ENCODE results near the gene DDOST. TPM values are rescaled to one million over a fixed set of nuclear protein-coding genes. Genes with fewer than 3 reads are reported as not detected.

Gene DDOST
- total RNA-seq, 2 experiments from 2014 or later: 137 to 170 TPM

DNA sequence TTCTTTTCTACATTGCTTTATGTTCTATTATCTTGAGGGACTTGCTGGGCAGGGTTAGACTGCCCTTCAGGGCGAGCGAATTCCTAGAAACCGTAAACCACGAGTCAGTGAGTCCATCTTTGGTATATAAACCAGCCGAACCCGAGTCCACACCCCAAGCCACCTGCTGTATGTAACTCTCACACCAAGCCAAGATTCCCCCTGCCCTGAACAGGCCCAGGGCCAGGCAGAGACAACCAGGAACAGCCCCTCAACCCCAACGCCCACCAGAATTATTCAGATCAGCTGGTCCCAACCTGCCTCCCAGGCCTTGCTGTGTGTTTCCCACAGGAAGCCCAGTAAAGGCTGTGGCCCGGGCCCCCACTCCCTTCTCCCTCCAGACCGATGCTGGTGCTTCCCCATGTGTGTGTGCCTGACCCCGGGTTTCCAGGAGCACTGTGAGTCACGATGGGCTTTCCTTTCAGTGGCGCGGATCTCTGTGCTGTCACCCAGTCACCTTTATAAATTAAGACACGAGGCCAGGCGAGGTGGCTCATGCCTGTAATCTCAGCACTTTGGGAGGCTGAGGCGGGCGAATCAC lies 39.6 kb upstream of the DDOST start:
- H3K9me3 Mint-ChIP-seq (ENCODE audit: low read depth): no peaks in the 10 kb centered on the region
- CTCF ChIA-PET: interaction anchor here (4.7 kb wide), 1 partner anchor 495 kb away, joined by 52 read pairs; no protein-coding TSS in a partner anchor
- no peaks in the 10 kb centered on the region for H3K36me3 Mint-ChIP-seq
- no peak for DNase-seq
- no peak overlapping the region for H3K27ac Mint-ChIP-seq
- ATAC-seq: no peak
- H3K27me3 Mint-ChIP-seq: peaks cover 3% of the 10 kb centered on the region
- H3K4me3 Mint-ChIP-seq: no peak overlapping the region
- peaks cover 6% of the 10 kb centered on the region for H3K4me1 Mint-ChIP-seq

DNA sequence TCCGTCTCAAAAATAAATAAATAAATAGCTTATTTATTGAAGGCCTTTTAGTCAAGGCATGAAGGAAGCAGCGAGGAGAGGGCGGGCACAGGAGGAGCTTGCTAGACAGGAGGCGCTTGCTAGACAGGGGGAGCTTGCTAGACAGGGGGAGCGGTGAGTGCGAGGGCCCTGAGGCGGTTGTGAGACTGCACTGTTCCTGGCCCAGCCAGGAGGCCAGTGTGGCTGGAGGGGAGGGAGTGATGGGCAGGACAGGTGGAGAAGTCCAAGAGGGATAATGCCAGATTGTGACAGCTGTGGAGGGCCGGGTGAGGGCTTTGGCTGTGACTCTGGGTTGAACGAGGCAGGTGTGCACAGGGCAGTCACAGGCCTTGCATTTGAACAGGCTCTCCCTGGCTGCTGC lies 38.4 kb upstream of the DDOST start:
- DNase-seq (no peak), ATAC-seq (no peak)
- Mint-ChIP-seq H3K4me3 (no peak overlapping the region), H3K9me3 (ENCODE audit: low read depth) (no peaks in the 10 kb centered on the region), H3K27me3 (peaks cover 8% of the 10 kb centered on the region), H3K36me3 (no peaks in the 10 kb centered on the region), H3K27ac (no peak overlapping the region), H3K4me1 (peaks cover 6% of the 10 kb centered on the region)
- CTCF ChIA-PET: interaction anchor here (0.6 to 4.7 kb wide), 3 partner anchors 28 to 496 kb away, joined by 3 to 52 read pairs (median 4); no protein-coding TSS in a partner anchor

DNA sequence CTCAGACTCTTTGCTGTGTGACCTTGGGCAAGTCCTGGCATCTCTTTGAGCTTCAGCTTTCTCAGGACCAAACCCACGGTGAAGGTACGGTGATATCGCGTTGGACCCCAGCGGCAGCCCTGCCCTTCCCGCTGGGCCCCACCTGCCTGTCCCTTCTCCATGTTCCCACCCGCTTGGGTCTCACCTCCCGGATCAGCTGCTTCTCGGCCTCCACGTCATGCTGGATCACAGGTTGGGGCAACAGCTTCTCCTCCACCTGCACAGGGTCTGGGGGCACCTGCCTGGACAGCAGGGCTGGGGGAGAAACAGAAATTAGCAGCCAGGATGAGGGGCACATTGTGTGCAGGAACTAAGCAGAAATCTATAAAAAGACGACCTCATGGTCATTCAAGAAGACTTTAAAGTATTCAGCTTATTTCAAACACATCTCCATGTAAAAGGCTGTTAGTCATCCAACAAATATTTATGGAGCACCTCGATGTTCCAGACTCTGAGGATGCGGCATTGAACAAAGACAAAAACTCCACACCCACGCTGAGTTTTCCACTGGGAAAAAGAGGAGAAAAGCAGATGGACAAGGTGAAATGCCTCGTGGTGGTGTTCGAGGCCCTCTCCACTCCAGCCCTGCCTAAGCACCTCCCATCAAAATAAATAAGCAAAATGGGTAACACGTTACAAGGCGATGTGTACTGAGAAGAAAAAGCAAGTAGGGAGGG lies 37.2 kb upstream of the DDOST start:
- Mint-ChIP-seq H3K9me3 (ENCODE audit: low read depth) (no peaks in the 10 kb centered on the region), H3K27me3 (peaks cover 13% of the 10 kb centered on the region), H3K27ac (no peak overlapping the region), H3K4me1 (peaks cover 6% of the 10 kb centered on the region), H3K4me3 (no peak overlapping the region), H3K36me3 (no peaks in the 10 kb centered on the region)
- ATAC-seq: no peak
- CTCF ChIA-PET: interaction anchor here (1.7 to 4.7 kb wide), 7 partner anchors 30 to 519 kb away, joined by 4 to 52 read pairs (median 11); partner anchors contain the start of gene SH2D5
- no peak for DNase-seq

DNA sequence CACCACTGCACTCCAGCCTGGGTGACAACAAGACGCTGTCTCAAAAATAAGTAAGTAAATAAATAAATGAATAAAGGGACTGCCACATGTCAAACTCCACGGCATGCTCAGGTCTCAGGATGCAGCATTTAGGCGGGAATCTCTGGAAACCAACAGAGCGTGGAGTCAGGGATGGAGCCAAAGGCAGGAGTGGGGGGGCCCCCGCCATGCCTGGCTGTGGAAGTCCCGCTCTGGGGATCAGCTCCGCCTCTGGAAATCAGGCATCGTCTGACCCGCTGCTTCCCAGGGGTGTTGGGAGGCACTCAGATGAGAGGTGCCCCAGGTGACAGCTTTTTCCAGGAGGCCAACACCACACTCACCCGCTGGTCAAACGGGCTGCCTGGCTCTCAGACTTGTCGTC lies 36.4 kb upstream of the DDOST start:
- H3K9me3 Mint-ChIP-seq (ENCODE audit: low read depth): no peaks in the 10 kb centered on the region
- H3K27ac Mint-ChIP-seq: no peak overlapping the region
- peaks cover 6% of the 10 kb centered on the region for H3K4me1 Mint-ChIP-seq
- ATAC-seq: no peak
- CTCF ChIA-PET: interaction anchor here (1.0 to 4.7 kb wide), 19 partner anchors 10 to 835 kb away, joined by 3 to 52 read pairs (median 6); partner anchors contain the start of genes HP1BP3 and SH2D5
- no peak for DNase-seq
- H3K27me3 Mint-ChIP-seq: peaks cover 13% of the 10 kb centered on the region
- no peak overlapping the region for H3K4me3 Mint-ChIP-seq
- no peaks in the 10 kb centered on the region for H3K36me3 Mint-ChIP-seq

DNA sequence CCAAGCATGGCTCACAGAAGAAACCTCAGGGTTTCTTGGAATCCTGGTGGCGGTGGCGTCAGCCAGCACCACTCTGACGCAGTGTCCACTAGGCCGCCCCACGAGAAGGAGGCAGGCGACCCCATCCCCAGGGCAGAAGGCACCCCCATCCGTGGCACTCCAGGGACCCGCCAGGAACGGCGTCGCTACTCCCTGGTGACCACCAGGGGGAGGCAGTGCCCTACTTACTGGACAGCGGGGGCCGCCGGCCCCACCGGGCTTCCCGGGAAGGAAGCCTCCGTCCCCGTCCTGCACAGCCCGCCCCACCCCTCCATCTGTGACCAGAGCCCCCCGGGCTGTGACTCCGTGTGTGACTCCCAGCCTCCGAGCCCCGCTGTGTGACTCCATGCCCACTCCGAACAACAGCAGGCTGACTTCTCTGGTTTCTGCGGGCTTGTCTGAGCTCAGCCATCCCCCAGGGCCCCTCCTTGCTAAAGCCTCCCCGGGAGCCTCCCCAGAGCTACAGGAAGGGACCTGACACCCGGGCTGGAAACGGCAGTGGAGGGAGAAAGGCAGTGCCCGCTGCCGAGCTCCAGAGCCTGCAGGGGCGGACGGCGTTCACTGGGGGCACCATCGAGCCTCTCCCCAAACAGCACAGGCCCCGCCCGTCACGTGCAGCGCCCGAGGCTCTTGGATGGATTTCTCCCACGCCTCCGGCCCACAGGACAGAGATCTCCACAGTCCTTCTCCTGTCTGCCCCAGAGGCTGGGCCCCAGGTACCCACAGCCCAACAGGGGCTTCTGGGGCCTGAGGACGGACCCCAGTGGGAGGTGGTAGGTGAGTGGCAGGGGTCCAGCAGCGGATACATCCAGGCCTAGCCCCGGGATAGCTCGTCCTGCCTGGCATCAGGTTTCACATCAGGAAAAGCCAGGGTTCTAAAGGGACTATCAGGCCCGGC lies 35.5 kb upstream of the DDOST start:
- H3K4me3 Mint-ChIP-seq: peak overlapping the region; percentile 79
- H3K4me1 Mint-ChIP-seq: peaks cover 6% of the 10 kb centered on the region
- peak overlapping the region; percentile 62 for H3K27ac Mint-ChIP-seq
- peaks cover 13% of the 10 kb centered on the region for H3K27me3 Mint-ChIP-seq
- no peaks in the 10 kb centered on the region for H3K9me3 Mint-ChIP-seq (ENCODE audit: low read depth)
- CTCF ChIA-PET: interaction anchor here (0.7 to 4.7 kb wide), 41 partner anchors 10 to 836 kb away, joined by 3 to 52 read pairs (median 4); partner anchors contain the start of genes HP1BP3, KIF17 and SH2D5
- H3K36me3 Mint-ChIP-seq: no peaks in the 10 kb centered on the region
- peak; percentile 83 for DNase-seq
- ATAC-seq: peak; percentile 96

DNA sequence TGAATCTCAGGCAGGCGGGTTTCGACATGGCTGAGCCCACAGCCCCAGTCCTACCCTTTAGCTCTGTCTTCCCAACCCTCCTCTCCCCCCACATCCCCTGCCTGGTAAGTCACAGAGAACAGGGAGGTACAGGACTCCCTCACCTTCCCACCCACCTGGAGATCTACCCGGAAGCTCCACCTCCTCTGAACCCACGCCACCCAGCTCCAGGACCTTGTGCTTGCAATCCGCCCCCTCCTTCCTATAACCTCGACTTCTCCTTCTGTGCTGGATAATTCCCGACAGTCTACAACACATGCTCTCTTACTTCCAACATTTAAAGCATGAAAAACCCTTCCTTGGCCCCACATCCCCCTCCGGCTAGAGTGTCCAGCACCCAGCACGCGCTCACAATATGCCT lies 34.3 kb upstream of the DDOST start:
- CTCF ChIA-PET: interaction anchor here (1.0 to 2.8 kb wide), 6 partner anchors 12 to 507 kb away, joined by 3 to 18 read pairs (median 5); partner anchors contain the start of gene DDOST
- Mint-ChIP-seq H3K27ac (no peak overlapping the region), H3K4me3 (no peak overlapping the region), H3K9me3 (ENCODE audit: low read depth) (no peaks in the 10 kb centered on the region), H3K4me1 (peaks cover 6% of the 10 kb centered on the region), H3K36me3 (no peaks in the 10 kb centered on the region), H3K27me3 (peaks cover 13% of the 10 kb centered on the region)
- DNase-seq: no peak
- ATAC-seq: no peak

DNA sequence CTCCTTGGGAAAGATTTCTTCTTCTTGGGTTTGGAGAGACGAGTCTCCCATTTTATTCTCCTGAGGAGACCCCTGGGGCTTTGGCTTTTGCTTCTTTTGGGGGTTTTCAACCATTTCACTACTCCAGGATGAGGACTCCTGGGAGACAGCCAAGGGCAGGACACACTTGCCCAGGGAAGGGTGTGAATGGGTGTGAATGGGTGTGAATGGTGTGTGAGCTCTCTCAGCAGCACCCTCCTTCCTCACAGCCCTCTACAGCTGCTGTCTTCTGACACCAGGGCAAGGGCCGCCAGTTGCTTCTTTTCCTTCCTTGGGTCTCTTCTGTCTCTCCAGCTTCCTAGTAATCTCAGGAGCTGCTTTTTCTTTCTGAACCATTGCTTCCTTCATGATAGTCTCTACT lies 32.5 kb upstream of the DDOST start:
- CTCF ChIA-PET: interaction anchor here (2.5 kb wide), 1 partner anchor 502 kb away, joined by 9 read pairs; no protein-coding TSS in a partner anchor
- H3K4me1 Mint-ChIP-seq: peaks cover 6% of the 10 kb centered on the region
- ATAC-seq: no peak
- H3K36me3 Mint-ChIP-seq: no peaks in the 10 kb centered on the region
- no peaks in the 10 kb centered on the region for H3K9me3 Mint-ChIP-seq (ENCODE audit: low read depth)
- H3K27ac Mint-ChIP-seq: no peak overlapping the region
- H3K4me3 Mint-ChIP-seq: no peak overlapping the region
- peaks cover 13% of the 10 kb centered on the region for H3K27me3 Mint-ChIP-seq
- no peak for DNase-seq

DNA sequence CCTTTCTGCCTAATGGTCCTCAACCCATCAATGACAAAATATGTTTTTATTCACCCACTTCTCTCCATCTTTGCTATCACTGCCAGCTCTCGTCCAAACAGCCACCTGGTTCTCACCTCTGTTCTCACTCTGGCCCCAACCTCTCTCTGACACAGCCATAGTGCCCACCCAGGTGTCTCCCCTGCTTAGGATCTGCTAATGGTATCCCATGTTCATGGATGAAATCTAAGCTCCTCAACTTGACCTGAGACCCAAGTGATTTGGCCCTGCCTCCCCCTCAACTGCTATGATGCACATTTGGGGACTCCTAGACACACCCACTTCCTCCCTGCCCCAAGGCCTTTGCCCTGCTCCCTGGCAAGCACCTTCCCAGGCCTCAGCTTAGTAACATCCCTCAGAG lies 30.7 kb upstream of the DDOST start:
- peaks cover 5% of the 10 kb centered on the region for H3K4me1 Mint-ChIP-seq
- H3K36me3 Mint-ChIP-seq: no peaks in the 10 kb centered on the region
- no peak overlapping the region for H3K4me3 Mint-ChIP-seq
- peaks cover 13% of the 10 kb centered on the region for H3K27me3 Mint-ChIP-seq
- CTCF ChIA-PET: interaction anchor here (1.2 kb wide), 2 partner anchors 95 to 117 kb away, joined by 3 to 4 read pairs; partner anchors contain the start of gene HP1BP3
- ATAC-seq: no peak
- DNase-seq: no peak
- no peak overlapping the region for H3K27ac Mint-ChIP-seq
- no peaks in the 10 kb centered on the region for H3K9me3 Mint-ChIP-seq (ENCODE audit: low read depth)

DNA sequence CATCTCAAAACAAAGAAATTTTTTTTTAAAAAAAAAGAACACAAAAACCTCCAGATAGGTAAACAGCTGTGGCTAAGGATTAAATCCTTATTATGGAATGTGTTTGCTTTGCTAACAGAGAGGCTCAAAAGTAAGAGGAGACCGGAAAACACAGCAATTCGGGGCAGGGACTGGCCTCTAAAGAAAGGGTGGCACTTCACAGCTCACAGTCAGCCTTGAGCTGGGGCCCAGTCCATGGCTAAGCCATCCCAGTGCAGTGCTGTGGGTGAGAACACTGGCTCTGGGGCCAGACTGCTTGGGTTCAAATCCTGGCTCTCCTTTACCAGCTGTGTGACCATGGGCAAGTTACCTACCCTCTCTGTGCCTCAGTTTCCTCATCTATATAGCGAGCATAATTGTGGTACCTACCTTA lies 28.5 kb upstream of the DDOST start:
- no peaks in the 10 kb centered on the region for H3K4me1 Mint-ChIP-seq
- CTCF ChIA-PET: no interaction called here
- H3K27ac Mint-ChIP-seq: no peak overlapping the region

DNA sequence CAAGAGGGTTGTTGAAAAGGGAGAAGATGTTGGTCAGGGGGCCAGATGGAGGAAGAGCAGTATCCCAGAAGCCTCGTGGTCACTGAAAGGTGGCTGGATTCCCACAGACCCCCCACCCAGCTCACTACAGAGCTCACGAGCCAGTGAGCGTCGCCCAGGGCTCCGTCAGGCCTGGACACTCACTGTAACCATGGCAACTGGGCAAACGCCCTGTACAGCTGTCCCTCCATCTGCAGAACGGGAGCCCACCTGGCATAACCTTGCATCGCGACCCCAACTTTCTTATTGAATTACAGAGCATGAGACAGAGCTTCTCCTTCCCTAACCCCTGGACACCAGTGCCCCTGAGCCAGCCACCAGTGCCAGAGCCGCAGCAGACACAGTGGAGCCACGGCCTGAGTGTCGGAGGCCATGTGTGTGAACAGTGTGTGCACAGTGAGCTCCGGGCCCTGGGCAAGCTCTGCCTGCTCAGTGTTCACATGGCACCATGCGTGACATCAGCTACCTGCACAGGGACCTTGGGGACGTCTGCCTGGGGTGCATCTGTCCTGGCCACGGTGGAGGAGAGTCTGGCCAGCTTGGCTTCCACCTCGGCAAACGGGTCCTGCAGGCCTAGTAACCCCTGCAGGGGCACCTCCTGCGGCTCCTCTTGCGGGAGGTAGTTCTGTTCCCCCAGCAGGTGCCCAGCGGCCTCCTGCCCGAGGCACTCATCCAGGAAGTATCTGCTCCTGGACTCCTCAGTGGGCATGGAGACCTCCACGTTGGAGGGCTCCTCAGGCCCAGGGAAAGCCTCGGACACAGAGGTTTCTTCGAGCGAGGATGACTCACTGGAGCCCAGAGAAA lies 25.9 kb upstream of the DDOST start:
- H3K27me3 Mint-ChIP-seq: peaks cover 22% of the 10 kb centered on the region
- no peak overlapping the region for H3K27ac Mint-ChIP-seq
- H3K4me1 Mint-ChIP-seq: peaks cover 4% of the 10 kb centered on the region
- no peaks in the 10 kb centered on the region for H3K9me3 Mint-ChIP-seq (ENCODE audit: low read depth)
- no peak overlapping the region for H3K4me3 Mint-ChIP-seq
- DNase-seq: no peak
- CTCF ChIA-PET: interaction anchor here (3.6 kb wide), 1 partner anchor 10 kb away, joined by 16 read pairs; no protein-coding TSS in a partner anchor
- ATAC-seq: no peak
- no peaks in the 10 kb centered on the region for H3K36me3 Mint-ChIP-seq

More for the DNA sequence above, 28.5 kb upstream of the DDOST start:
- ATAC-seq: no peak
- DNase-seq: no peak
- H3K27me3 Mint-ChIP-seq: peaks cover 8% of the 10 kb centered on the region
- H3K4me3 Mint-ChIP-seq: no peak overlapping the region
- H3K36me3 Mint-ChIP-seq: no peaks in the 10 kb centered on the region
- no peaks in the 10 kb centered on the region for H3K9me3 Mint-ChIP-seq (ENCODE audit: low read depth)

DNA sequence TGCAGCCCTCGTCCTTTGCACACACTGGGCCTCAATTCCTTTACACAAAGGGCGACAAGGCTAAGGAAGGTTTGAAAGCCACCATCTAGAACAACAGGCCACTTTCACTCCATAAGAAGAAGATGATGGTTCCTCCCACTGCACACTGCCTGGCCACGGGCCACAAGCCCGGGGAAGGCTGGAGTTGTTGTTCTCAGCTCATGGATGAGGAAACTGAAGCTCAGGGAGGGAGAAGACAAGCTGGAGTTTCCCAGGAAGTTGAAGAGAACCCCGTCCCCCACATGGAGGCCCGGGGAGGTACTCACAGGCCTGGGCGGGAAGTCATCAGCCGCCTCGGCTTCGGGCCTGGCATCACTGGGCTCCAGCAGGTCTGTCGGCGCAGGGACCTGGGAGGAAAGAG lies 24.6 kb upstream of the DDOST start:
- Mint-ChIP-seq H3K4me1 (peaks cover 4% of the 10 kb centered on the region), H3K36me3 (no peaks in the 10 kb centered on the region), H3K9me3 (ENCODE audit: low read depth) (no peaks in the 10 kb centered on the region), H3K4me3 (no peak overlapping the region), H3K27ac (no peak overlapping the region), H3K27me3 (peaks cover 28% of the 10 kb centered on the region)
- ATAC-seq: no peak
- DNase-seq: no peak
- CTCF ChIA-PET: interaction anchor here (3.6 kb wide), 1 partner anchor 11 kb away, joined by 16 read pairs; no protein-coding TSS in a partner anchor

DNA sequence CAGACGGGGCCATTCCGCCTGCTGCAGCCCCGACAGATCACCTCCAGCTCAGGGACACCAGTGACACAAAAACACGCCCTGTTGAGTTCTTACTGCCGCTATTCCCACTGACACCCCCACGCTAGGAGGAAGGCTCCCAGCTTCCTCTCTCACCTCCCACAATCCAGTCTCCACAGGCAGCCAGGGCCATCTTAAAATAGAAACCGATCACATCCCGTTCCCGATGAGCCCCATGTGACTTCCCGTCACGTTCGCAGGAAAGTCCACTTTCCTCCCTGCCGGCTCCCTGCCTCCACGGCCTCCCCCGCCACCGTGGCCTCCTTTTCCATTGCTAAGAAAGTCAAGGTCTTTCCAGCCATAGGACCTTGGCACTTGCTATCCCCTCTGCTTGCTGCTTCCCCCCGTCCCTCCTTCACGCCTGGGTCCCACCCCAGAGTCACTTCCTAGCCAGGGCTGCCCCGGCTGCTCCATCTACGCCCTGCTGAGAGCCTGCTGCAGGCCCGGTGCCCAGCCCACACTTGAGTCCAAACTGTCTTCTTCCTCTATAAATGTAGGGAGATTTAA lies 24.0 kb upstream of the DDOST start:
- CTCF ChIA-PET: interaction anchor here (0.9 to 3.6 kb wide), 2 partner anchors 12 kb away, joined by 3 to 16 read pairs; no protein-coding TSS in a partner anchor
- H3K36me3 Mint-ChIP-seq: no peaks in the 10 kb centered on the region
- no peak overlapping the region for H3K4me3 Mint-ChIP-seq

More for the DNA sequence above, 24.0 kb upstream of the DDOST start:
- H3K27ac Mint-ChIP-seq: no peak overlapping the region
- ATAC-seq: no peak
- peaks cover 4% of the 10 kb centered on the region for H3K4me1 Mint-ChIP-seq
- H3K9me3 Mint-ChIP-seq (ENCODE audit: low read depth): no peaks in the 10 kb centered on the region
- peaks cover 32% of the 10 kb centered on the region for H3K27me3 Mint-ChIP-seq
- no peak for DNase-seq

Measured in activated CD8-positive, alpha-beta memory T cell treated with anti-CD3 and anti-CD28 coated beads, Interleukin-2, amount 10 ng/mL, durations not matched to agents 7 days and 5 days (primary cell).